ENCODE results near the gene GRK1. TPM values are rescaled to one million over a fixed set of nuclear protein-coding genes. Genes with fewer than 3 reads are reported as not detected.

The GRK1 gene
- total and polyA plus RNA-seq, 2 experiments from 2014 or later = not detected

GRCh38 chr13:113744197-113745000, 77.4 kb downstream of the GRK1 start:
- H3K27ac ChIP-seq (ENCODE audit: low read depth) = no peak overlapping the region
- Mint-ChIP-seq H3K4me3 (no peak overlapping the region), H3K27ac (no peak overlapping the region), H3K36me3 (ENCODE audit: low read depth) (no peaks in the 10 kb centered on the region; the same call in 2 of the 3 replicates), H3K9me3 (no peaks in the 10 kb centered on the region), H3K27me3 (ENCODE audit: insufficient read depth, low read depth, poor library complexity) (peaks cover 13% of the 10 kb centered on the region), H3K4me1 (peaks cover 20% of the 10 kb centered on the region)
- H3K27me3 ChIP-seq (ENCODE audit: insufficient read depth) = no peaks in the 10 kb centered on the region
- no peak for DNase-seq (ENCODE audit: low spot score)
- H3K79me2 ChIP-seq (replicated peaks; ENCODE audit: insufficient read depth) = no peaks in the 10 kb centered on the region
- ATAC-seq = no peak
- H3K4me3 ChIP-seq = no peak overlapping the region
- TF ChIP-seq EZH2 (IDR thresholded peaks at IDR 0.05; ENCODE audit: low read depth, unreplicated experiment) (no peak), POLR2AphosphoS5 (IDR thresholded peaks at IDR 0.05; ENCODE audit: low read depth) (no peak), JUNB (IDR thresholded peaks at IDR 0.05; ENCODE audit: unreplicated experiment) (no peak), ZNF462 (CRISPR knock-in tag; IDR thresholded peaks at IDR 0.05) (no peak), STAT1 (IDR thresholded peaks at IDR 0.05; ENCODE audit: unreplicated experiment) (no peak), NANOG (IDR thresholded peaks at IDR 0.05; ENCODE audit: borderline replicate concordance) (no peak), CREB1 (CRISPR knock-in tag; IDR thresholded peaks at IDR 0.05; ENCODE audit: low read depth) (no peak), REST (IDR thresholded peaks at IDR 0.05; ENCODE audit: unreplicated experiment) (no peak)
- TF ChIP-seq, protein P1, sequence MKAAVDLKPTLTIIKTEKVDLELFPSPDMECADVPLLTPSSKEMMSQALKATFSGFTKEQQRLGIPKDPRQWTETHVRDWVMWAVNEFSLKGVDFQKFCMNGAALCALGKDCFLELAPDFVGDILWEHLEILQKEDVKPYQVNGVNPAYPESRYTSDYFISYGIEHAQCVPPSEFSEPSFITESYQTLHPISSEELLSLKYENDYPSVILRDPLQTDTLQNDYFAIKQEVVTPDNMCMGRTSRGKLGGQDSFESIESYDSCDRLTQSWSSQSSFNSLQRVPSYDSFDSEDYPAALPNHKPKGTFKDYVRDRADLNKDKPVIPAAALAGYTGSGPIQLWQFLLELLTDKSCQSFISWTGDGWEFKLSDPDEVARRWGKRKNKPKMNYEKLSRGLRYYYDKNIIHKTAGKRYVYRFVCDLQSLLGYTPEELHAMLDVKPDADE (IDR thresholded peaks at IDR 0.05) = no peak
- TF ChIP-seq, protein P2, sequence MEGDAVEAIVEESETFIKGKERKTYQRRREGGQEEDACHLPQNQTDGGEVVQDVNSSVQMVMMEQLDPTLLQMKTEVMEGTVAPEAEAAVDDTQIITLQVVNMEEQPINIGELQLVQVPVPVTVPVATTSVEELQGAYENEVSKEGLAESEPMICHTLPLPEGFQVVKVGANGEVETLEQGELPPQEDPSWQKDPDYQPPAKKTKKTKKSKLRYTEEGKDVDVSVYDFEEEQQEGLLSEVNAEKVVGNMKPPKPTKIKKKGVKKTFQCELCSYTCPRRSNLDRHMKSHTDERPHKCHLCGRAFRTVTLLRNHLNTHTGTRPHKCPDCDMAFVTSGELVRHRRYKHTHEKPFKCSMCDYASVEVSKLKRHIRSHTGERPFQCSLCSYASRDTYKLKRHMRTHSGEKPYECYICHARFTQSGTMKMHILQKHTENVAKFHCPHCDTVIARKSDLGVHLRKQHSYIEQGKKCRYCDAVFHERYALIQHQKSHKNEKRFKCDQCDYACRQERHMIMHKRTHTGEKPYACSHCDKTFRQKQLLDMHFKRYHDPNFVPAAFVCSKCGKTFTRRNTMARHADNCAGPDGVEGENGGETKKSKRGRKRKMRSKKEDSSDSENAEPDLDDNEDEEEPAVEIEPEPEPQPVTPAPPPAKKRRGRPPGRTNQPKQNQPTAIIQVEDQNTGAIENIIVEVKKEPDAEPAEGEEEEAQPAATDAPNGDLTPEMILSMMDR (conservative IDR thresholded peaks at IDR 0.05; ENCODE audit: low read depth in 2 of 2) = no peak
- H3K4me2 ChIP-seq = no peak overlapping the region
- H2AFZ ChIP-seq = no peak overlapping the region
- H3K9me2 ChIP-seq (ENCODE audit: insufficient read depth) = no peaks in the 10 kb centered on the region
- H4K20me1 ChIP-seq (replicated peaks; ENCODE audit: insufficient read depth) = no peaks in the 10 kb centered on the region
- peaks cover 11% of the 10 kb centered on the region; the same call in 1 of the 2 replicates for H3F3A ChIP-seq (replicated peaks; ENCODE audit: low read depth)
- no peaks in the 10 kb centered on the region for H3K4me1 ChIP-seq (ENCODE audit: insufficient read depth)
- no peaks in the 10 kb centered on the region for H3K36me3 ChIP-seq (ENCODE audit: insufficient read depth)

Data from GM23338 (cell line).